K562 (cell line): ENCODE measurements around the gene TTC28. TPM values are rescaled to one million over a fixed set of nuclear protein-coding genes. Genes with fewer than 3 reads are reported as not detected.

ENCODE experiments used
- ATAC-seq: fragments of 200-7000 bp; cut with Tn5 transposase; 3 replicates; pipeline ENCODE4 v1.9.1; 2020; ENCODE audit warnings: moderate library complexity
- BruUV-seq: library from RNA; stranded (reverse); fragments of 400-500 nt; replicated peaks from 2 replicates; lab custom pipeline; 2021; lab: Mats Ljungman, UMichigan
- CTCF ChIA-PET: fragments of 300-600 bp; formaldehyde crosslinking; extraction: SDS; loops from one replicate; lab custom pipeline; 2021; ENCODE audit warnings: low intra/inter-chr PET ratio; lab: Yijun Ruan, JAX
- POLR2A ChIA-PET: fragments of 300-600, 350-650 bp; sonication (Branson Sonifier 250); formaldehyde crosslinking; extraction: SDS; loops from one replicate; lab custom pipeline; 2021; ENCODE audit warnings: antibody characterized with exemption, inconsistent platforms; lab: Yijun Ruan, JAX
- DNase-seq, 4 experiments: peaks; one replicate each; pipeline versions ENCODE4 v3.0.0 to v3.0.0-alpha.2; 2011 to 2018; ENCODE audit warnings: low spot score in 3 of 4, mixed read lengths in 3 of 4; ENCODE audit errors: extremely low read depth in 1 of 4
- FAIRE-seq: peaks from 2 replicates; lab custom pipeline; 2011; peaks lifted over from hg19 to GRCh38; lab: Jason Lieb, UNC
- H2AFZ ChIP-seq: 2 replicates; pipeline ENCODE4 v1.6.0; 2011; ENCODE audit warnings: low read depth, low read length, control low read depth, inconsistent platforms
- H3K27ac ChIP-seq: fragments of 200-600 bp; 3 replicates; pipeline ENCODE4 v1.8.0; 2011; ENCODE audit warnings: low read depth, mild to moderate bottlenecking, control low read depth, inconsistent platforms, low read length, moderate library complexity, mixed read lengths; ENCODE audit errors: extremely low read depth
- H3K27me3 ChIP-seq, 2 experiments: fragments of 300-600 bp in 1 of 2; 2 replicates in 1 of 2; 3 replicates in 1 of 2; pipeline versions ENCODE4 v1.6.0 to v1.8.0; 2011; ENCODE audit warnings: inconsistent platforms in 2 of 2, low read length in 2 of 2, mild to moderate bottlenecking in 1 of 2, mixed read lengths in 1 of 2, moderate library complexity in 1 of 2; ENCODE audit not compliant: control insufficient read depth in 2 of 2, insufficient read depth in 2 of 2
- H3K36me3 ChIP-seq: fragments of 300-600 bp; 3 replicates; pipeline ENCODE4 v1.8.0; 2011; ENCODE audit warnings: mild to moderate bottlenecking, low read length, inconsistent platforms; ENCODE audit not compliant: control insufficient read depth, insufficient read depth
- H3K4me1 ChIP-seq, 2 experiments: fragments of 200-600 bp in 1 of 2; replicated peaks in 1 of 2; 2 replicates in 1 of 2; 3 replicates in 1 of 2; pipeline versions ENCODE4 v1.5.1 to v1.8.0; 2011; ENCODE audit warnings: inconsistent platforms in 2 of 2, low read length in 2 of 2, mild to moderate bottlenecking in 1 of 2, mixed read lengths in 1 of 2, moderate library complexity in 1 of 2; ENCODE audit not compliant: control insufficient read depth in 2 of 2, insufficient read depth in 2 of 2
- H3K4me2 ChIP-seq: 2 replicates; pipeline ENCODE4 v1.6.1; 2011; ENCODE audit warnings: low read length, control low read depth, inconsistent platforms, mixed read lengths; ENCODE audit not compliant: insufficient read depth
- H3K4me3 ChIP-seq: fragments of 200-600 bp; sonication (generic), shearing (Covaris generic); 2 replicates; pipeline ENCODE4 v1.5.1; 2016; ENCODE audit warnings: control low read depth, inconsistent platforms
- H3K79me2 ChIP-seq: fragments of 200-600 bp; 3 replicates; pipeline ENCODE4 v1.8.0; 2011; ENCODE audit warnings: low read length, inconsistent platforms; ENCODE audit not compliant: control insufficient read depth, insufficient read depth
- H3K9ac ChIP-seq, 2 experiments: 2 replicates each; pipeline versions ENCODE4 v1.6.0 to v1.6.1; 2011; ENCODE audit warnings: low read depth in 2 of 2, low read length in 2 of 2, control low read depth in 1 of 2, inconsistent platforms in 1 of 2, mild to moderate bottlenecking in 1 of 2, mixed read lengths in 1 of 2; ENCODE audit not compliant: insufficient read depth in 1 of 2
- H3K9me1 ChIP-seq: one replicate; pipeline ENCODE4 v1.6.0; 2011; ENCODE audit warnings: inconsistent platforms, mild to moderate bottlenecking, low read length, moderate library complexity; ENCODE audit not compliant: control insufficient read depth, insufficient read depth
- H3K9me3 ChIP-seq: replicated peaks from 2 replicates; pipeline ENCODE4 v1.5.1; 2011; ENCODE audit warnings: low read depth, low read length, inconsistent platforms; ENCODE audit not compliant: control insufficient read depth, insufficient read depth
- H4K20me1 ChIP-seq: replicated peaks from 2 replicates; pipeline ENCODE4 v1.6.1; 2011; ENCODE audit warnings: low read length, inconsistent platforms, mixed read lengths; ENCODE audit not compliant: control insufficient read depth, insufficient read depth
- BCOR ChIP-seq: fragments of 450-650 bp; IDR thresholded peaks from 2 replicates; pipeline ENCODE4 v1.6.1; 2016
- CEBPG ChIP-seq, 3 experiments: fragments of 200-800 bp in 1 of 3; sonication (Bioruptor generic) in 1 of 3; sonication (generic) in 1 of 3; formaldehyde crosslinking in 1 of 3; IDR thresholded peaks in 2 of 3; conservative IDR thresholded peaks in 1 of 3; 2 replicates each; pipeline versions ENCODE4 v1.6.1 to v1.8.0; 2016 to 2022; ENCODE audit warnings: missing compliant biosample characterization in 2 of 3, missing genetic modification characterization in 2 of 3, mild to moderate bottlenecking in 1 of 3, missing genetic modification reagents in 1 of 3
- MYC ChIP-seq, 2 experiments: fragments of 250-450 bp in 1 of 2; sonication (Bioruptor Pico) in 1 of 2; IDR thresholded peaks; 2 replicates each; pipeline versions ENCODE4 v1.5.1 to v1.6.1; 2012 to 2021; ENCODE audit warnings: low read depth in 2 of 2, borderline replicate concordance in 1 of 2, improper control_type of control experiment in 1 of 2, low read length in 1 of 2, mild to moderate bottlenecking in 1 of 2, moderate library complexity in 1 of 2
- RBBP5 ChIP-seq: fragments of 200-600 bp; sonication (generic); IDR thresholded peaks from 2 replicates; pipeline ENCODE4 v1.6.1; 2012; ENCODE audit warnings: borderline replicate concordance, mild to moderate bottlenecking, low read length, control low read depth, inconsistent platforms; ENCODE audit not compliant: insufficient read depth, poor library complexity, severe bottlenecking
- RBM22 ChIP-seq: fragments of 200-400 bp; formaldehyde crosslinking; IDR thresholded peaks from 2 replicates; pipeline ENCODE4 v1.6.1; 2018; ENCODE audit warnings: low read length, low read depth; ENCODE audit not compliant: poor library complexity, severe bottlenecking
- ZFP1 ChIP-seq: fragments of 450-650 bp; formaldehyde crosslinking; IDR thresholded peaks from 2 replicates; pipeline ENCODE4 v1.4.0; 2020; ENCODE audit warnings: mild to moderate bottlenecking, mixed read lengths
- ZNF311 ChIP-seq: fragments of 250-450 bp; sonication (Bioruptor Pico); IDR thresholded peaks from 2 replicates; pipeline ENCODE4 v1.4.0; 2020; ENCODE audit warnings: mild to moderate bottlenecking, moderate library complexity
- ZNF316 ChIP-seq: fragments of 450-650 bp; IDR thresholded peaks from 2 replicates; pipeline ENCODE4 v1.6.1; 2016
- ZNF586 ChIP-seq: fragments of 450-650 bp; formaldehyde crosslinking; conservative IDR thresholded peaks from 2 replicates; pipeline ENCODE4 v1.4.0; 2020; ENCODE audit warnings: mild to moderate bottlenecking, moderate library complexity
- WGBS: fragments of 100-300 bp; shearing (Covaris generic); methylation state at CpG from one replicate; pipeline ENCODE4 v1.1.6; 2016; ENCODE audit warnings: low coverage, mixed read lengths; ENCODE audit not compliant: insufficient coverage; ENCODE audit errors: missing lambda C conversion rate; 5-methylcytosine and 5-hydroxymethylcytosine counted together
- in situ Hi-C: fragments of 300-500 bp; cut with MboI; formaldehyde crosslinking; loops from 4 replicates; pipeline ENCODE4 v1.15.0; 2018; ENCODE audit warnings: inconsistent platforms, mixed read lengths
- intact Hi-C: fragments of 100-400 bp; cut with micrococcal nuclease; formaldehyde crosslinking; loops from 2 replicates; pipeline ENCODE4 v1.14.2; 2022
- polyA plus RNA-seq, 8 experiments: library from polyadenylated mRNA; depleted of rRNA in 4 of 8; stranded (reverse) in 5 of 8; unstranded in 3 of 8; fragments of >200 nt; fragmentation: Nextera tagmentation in 2 of 8; fragmentation: Illumina TruSeq in 1 of 8; extraction: Ambion mirVana in 2 of 8; extraction: Trizol in 1 of 8; gene quantifications; 2 replicates each; pipeline versions ENCODE4 v1.2.1 to v1.2.3, GENCODE V29; 2011 to 2014; ENCODE audit warnings: inconsistent platforms in 1 of 8, missing spikeins in 1 of 8
- total RNA-seq, 7 experiments: library from RNA; depleted of rRNA in 6 of 7; stranded (reverse); fragments of >200 nt in 6 of 7; fragmentation: Illumina TruSeq in 2 of 7; extraction: Trizol in 2 of 7; gene quantifications; 2 replicates each; pipeline versions ENCODE4 v1.2.1 to v1.2.3, GENCODE V29; 2011 to 2021; ENCODE audit warnings: low replicate concordance in 1 of 7
- TF ChIP-seq, protein P1 (sequence below): fragments of 150-350 bp; IDR thresholded peaks from 2 replicates; pipeline ENCODE4 v1.6.1; 2014; ENCODE audit warnings: low read depth, mild to moderate bottlenecking, low read length, borderline replicate concordance
- TF ChIP-seq, protein P2 (sequence below): fragments of 250-450 bp; sonication (Bioruptor Pico); IDR thresholded peaks from 2 replicates; pipeline ENCODE4 v1.5.1; 2021; ENCODE audit warnings: mild to moderate bottlenecking
- TF ChIP-seq, protein P3 (sequence below): sonication (generic); formaldehyde crosslinking; IDR thresholded peaks from 2 replicates; pipeline ENCODE4 v1.8.1; 2023; ENCODE audit warnings: mild to moderate bottlenecking, missing genetic modification reagents

Gene TTC28
- total and polyA plus RNA-seq, 9 of the 15 experiments (the other 6 are each of a cell fraction or from before 2014, with no cell fraction given): 0.22 to 10.7 (median 3.1) TPM

DNA sequence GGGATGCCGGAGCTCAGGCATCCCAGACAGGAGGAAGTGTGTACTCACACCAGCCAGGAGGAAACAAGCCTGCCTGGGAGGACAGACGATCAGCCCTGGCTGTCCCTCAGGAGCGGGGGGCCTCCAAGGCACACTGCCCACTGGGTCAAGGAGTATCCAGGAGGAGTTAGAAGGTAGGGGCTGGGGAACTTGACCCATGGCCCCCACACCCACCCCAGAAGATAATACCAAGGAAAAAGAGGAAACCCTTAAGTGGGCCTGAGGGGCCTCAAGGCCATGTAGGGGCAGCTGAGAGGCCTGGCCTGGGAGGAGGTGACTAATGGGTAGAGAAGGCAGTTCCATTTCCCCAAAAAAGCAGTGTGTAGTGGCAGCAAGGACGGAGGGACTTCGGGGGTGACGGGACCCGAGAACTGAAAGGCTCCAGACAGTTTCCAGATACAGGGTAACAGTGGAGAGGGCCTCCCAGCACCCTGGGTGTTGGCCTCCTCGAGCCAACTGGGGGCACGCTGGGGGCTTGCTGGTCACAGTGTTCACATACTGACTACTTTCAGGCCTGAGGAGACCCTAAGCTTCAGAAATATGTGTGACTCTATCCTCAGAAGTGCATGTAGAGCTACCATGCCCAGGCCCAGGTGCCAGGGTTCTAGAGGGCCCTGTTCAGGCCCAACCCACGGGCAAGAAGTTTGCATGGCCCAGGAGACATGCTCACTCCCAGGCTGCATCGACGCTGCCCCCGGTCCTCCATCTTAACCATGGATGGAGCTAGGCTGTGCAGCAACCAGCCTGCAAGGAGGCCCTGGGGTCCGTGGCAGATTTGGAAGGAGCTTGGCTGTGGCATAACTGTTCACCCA is 684.9 kb downstream of the TTC28 start:
- Histone ChIP-seq H3K9ac (no peak overlapping the region), H3K9me3 (no peaks in the 10 kb centered on the region), H3K79me2 (no peaks in the 10 kb centered on the region), H2AFZ (no peak overlapping the region), H4K20me1 (no peaks in the 10 kb centered on the region), H3K36me3 (no peaks in the 10 kb centered on the region), H3K27ac (no peak overlapping the region), H3K27me3 (no peaks in the 10 kb centered on the region), H3K9me1 (no peaks in the 10 kb centered on the region), H3K4me2 (no peak overlapping the region), H3K4me1 (peaks cover 2 to 16% of the 10 kb centered on the region in 2 experiments; a peak in 3 of 5 replicates), H3K4me3 (no peak overlapping the region)
- WGBS: 70% methylated on average over 12 of the region's 14 CpGs
- no TSS peak for BruUV-seq
- intact Hi-C loops: no loop called here
- POLR2A ChIA-PET: no interaction called here
- no peak for ATAC-seq
- CTCF ChIA-PET: interaction anchor here (0.9 kb wide), 1 partner anchor 106 kb away, joined by 4 read pairs; no protein-coding TSS in a partner anchor
- DNase-seq: no peak
- in situ Hi-C loops: no loop called here
- no peak for FAIRE-seq
- no peak for TF ChIP-seq ZFP1 (CRISPR knock-in tag)
- TF ChIP-seq, protein P1, sequence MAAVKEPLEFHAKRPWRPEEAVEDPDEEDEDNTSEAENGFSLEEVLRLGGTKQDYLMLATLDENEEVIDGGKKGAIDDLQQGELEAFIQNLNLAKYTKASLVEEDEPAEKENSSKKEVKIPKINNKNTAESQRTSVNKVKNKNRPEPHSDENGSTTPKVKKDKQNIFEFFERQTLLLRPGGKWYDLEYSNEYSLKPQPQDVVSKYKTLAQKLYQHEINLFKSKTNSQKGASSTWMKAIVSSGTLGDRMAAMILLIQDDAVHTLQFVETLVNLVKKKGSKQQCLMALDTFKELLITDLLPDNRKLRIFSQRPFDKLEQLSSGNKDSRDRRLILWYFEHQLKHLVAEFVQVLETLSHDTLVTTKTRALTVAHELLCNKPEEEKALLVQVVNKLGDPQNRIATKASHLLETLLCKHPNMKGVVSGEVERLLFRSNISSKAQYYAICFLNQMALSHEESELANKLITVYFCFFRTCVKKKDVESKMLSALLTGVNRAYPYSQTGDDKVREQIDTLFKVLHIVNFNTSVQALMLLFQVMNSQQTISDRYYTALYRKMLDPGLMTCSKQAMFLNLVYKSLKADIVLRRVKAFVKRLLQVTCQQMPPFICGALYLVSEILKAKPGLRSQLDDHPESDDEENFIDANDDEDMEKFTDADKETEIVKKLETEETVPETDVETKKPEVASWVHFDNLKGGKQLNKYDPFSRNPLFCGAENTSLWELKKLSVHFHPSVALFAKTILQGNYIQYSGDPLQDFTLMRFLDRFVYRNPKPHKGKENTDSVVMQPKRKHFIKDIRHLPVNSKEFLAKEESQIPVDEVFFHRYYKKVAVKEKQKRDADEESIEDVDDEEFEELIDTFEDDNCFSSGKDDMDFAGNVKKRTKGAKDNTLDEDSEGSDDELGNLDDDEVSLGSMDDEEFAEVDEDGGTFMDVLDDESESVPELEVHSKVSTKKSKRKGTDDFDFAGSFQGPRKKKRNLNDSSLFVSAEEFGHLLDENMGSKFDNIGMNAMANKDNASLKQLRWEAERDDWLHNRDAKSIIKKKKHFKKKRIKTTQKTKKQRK: no peak
- no peak for TF ChIP-seq MYC (IDR thresholded peaks at IDR 0.05; ENCODE audit: low read depth, low read length)
- no peak for TF ChIP-seq MYC (CRISPR knock-in tag; IDR thresholded peaks at IDR 0.05; ENCODE audit: borderline replicate concordance, low read depth)
- no peak for TF ChIP-seq ZNF316
- TF ChIP-seq ZNF586 (CRISPR knock-in tag): no peak
- TF ChIP-seq RBM22: no peak
- TF ChIP-seq, protein P2, sequence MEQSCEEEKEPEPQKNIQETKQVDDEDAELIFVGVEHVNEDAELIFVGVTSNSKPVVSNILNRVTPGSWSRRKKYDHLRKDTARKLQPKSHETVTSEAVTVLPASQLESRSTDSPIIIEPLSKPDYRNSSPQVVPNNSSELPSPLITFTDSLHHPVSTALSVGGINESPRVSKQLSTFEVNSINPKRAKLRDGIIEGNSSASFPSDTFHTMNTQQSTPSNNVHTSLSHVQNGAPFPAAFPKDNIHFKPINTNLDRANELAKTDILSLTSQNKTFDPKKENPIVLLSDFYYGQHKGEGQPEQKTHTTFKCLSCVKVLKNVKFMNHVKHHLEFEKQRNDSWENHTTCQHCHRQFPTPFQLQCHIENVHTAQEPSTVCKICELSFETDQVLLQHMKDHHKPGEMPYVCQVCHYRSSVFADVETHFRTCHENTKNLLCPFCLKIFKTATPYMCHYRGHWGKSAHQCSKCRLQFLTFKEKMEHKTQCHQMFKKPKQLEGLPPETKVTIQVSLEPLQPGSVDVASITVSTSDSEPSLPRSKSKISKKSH (CRISPR knock-in tag): no peak
- TF ChIP-seq, protein P3, sequence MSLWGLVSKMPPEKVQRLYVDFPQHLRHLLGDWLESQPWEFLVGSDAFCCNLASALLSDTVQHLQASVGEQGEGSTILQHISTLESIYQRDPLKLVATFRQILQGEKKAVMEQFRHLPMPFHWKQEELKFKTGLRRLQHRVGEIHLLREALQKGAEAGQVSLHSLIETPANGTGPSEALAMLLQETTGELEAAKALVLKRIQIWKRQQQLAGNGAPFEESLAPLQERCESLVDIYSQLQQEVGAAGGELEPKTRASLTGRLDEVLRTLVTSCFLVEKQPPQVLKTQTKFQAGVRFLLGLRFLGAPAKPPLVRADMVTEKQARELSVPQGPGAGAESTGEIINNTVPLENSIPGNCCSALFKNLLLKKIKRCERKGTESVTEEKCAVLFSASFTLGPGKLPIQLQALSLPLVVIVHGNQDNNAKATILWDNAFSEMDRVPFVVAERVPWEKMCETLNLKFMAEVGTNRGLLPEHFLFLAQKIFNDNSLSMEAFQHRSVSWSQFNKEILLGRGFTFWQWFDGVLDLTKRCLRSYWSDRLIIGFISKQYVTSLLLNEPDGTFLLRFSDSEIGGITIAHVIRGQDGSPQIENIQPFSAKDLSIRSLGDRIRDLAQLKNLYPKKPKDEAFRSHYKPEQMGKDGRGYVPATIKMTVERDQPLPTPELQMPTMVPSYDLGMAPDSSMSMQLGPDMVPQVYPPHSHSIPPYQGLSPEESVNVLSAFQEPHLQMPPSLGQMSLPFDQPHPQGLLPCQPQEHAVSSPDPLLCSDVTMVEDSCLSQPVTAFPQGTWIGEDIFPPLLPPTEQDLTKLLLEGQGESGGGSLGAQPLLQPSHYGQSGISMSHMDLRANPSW (CRISPR knock-in tag): no peak
- no peak for TF ChIP-seq RBBP5
- TF ChIP-seq ZNF311 (CRISPR knock-in tag): no peak
- TF ChIP-seq CEBPG (CRISPR knock-in tag; IDR thresholded peaks at IDR 0.05): no peak
- TF ChIP-seq CEBPG (tag; conservative IDR thresholded peaks at IDR 0.05 in 1 of 2, IDR thresholded peaks at IDR 0.05 in 1 of 2): no peak
- TF ChIP-seq BCOR: no peak
